NCI-H526 (cell line): ENCODE results near the gene CFAP68.
"Not testable (repeated sequence)": the region's sequence is repeated elsewhere in the genome, so short reads cannot be mapped to it uniquely, and the experiment has no call there.

ENCODE experiments used
- DNase-seq, 2 experiments: peaks; one replicate each; lab custom pipeline; 2025; lab: John Stamatoyannopoulos, UW

Gene CFAP68

GRCh38 chr11:111918390-111919256 is 39.3 kb downstream of the CFAP68 start, which contains the start of gene C11orf52:
TSS of gene C11orf52 (plus strand) at chr11:111918913. CDS start at chr11:111918973, 60 bp downstream.
- peak; percentile 99 to 100 for DNase-seq

- DNase-seq, result no peak
These were observed 41.6 kb downstream of the CFAP68 start for GRCh38 chr11:111920908-111921307.

GRCh38 chr11:111921541-111922230 is 42.3 kb downstream of the CFAP68 start:
- no peak for DNase-seq

DNA sequence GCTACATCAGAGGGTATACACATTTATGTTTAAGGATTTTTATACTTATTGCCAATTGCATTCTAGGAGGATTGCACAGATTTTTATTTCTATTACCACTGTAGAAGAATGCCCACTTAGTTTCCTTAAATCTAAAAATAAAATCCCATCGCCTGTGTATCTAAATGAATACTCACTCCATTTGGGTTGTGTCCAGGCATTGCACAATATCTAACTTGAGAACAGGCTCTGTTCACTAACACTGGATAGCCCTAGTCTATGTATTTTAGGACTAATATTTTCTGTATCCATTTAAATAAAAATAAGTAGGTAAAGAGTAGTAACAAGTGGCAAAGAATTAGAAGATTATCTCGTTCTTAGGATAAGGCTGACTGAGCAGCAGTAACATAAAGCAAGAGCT is 43.5 kb downstream of the CFAP68 start:
- DNase-seq, result no peak

DNA sequence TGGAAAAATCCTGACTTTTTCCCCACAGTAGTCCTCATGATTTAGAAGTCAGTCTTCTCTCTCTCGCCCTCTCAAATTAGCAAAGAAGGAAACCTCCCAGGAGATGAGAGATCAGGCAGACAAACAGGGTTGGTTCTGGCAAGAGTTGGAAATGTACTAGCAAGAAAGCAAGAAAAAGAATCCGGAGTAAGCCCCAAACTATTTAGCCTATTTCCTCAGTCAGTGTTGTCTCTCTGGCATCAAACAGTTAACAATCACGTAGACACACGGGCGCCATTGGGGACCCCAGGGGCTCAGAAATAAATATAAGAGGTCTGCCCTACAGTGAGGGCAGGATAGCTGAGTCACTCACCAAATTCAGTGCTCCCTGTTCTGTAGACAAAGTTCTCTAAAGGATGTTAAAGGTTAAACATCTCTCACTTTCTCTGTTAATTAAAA is 44.0 kb downstream of the CFAP68 start:
- no peak for DNase-seq

DNA sequence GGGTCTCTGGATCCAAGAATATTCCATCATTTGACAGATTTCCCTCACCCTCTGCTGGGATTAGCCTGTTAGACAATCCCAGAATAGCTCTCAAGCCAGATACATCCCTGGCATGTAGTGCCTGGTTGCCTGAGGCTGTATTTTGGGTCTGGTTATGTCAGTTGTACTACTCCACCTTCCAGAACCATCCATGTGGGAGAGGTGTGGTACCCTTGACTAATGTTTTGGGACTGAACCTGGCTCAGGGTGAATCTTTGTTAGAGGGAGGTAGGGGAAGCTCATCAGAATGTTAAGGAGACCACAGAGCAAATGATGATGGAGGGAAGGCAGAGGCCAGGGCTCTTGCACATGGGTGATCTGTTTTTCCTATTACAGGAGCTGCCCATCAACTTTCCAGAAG is 44.6 kb downstream of the CFAP68 start:
- no peak for DNase-seq

- DNase-seq, result no peak
These were observed 46.6 kb downstream of the CFAP68 start for GRCh38 chr11:111925953-111926352.

DNA sequence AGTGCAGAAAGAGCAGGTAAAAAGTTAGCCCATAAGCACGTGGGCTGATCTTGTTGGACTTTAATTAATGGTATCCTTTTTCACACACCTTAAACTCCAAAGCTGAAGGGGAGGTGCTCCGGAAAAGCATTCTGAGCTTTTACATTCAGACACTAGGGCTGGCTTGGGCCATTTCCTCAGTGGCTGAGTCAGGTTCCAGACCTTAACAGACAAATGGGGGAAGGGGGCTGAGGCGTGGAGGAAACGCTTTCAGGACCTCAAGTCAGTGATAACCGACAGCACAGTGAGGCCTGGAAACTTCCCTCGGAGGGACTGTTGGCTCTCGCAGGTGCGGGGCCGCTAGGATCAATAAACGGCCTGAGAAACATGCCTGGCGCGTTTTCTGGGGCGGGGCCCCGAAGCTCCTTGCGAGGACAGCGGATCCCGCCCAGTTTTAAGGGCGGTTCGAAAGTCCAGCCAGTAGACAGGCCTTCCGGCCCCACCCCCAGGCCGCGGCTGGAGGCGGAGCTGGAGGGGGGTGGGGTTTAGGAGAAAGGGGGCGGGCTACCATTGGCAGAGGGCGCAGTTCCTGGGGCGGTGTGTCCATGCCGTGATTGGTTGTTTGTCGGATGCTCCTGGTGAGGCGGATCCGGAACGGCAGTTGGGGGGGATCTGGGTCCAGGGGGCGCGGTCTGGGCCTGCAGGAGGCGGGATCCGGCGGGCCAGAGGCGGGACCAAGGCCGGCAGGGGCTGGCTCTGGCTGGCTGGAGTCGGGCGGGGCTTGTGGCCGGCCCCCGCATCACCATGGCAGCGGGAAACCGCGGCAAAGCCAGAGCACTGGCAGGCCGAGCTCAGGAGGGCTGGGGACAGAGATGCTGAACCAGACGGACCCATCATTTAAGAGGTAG is 47.4 kb downstream of the CFAP68 start:
- peak; percentile 97 to 100 for DNase-seq

- no peak for DNase-seq
These were observed 51.1 kb downstream of the CFAP68 start for GRCh38 chr11:111930472-111930871.

DNA sequence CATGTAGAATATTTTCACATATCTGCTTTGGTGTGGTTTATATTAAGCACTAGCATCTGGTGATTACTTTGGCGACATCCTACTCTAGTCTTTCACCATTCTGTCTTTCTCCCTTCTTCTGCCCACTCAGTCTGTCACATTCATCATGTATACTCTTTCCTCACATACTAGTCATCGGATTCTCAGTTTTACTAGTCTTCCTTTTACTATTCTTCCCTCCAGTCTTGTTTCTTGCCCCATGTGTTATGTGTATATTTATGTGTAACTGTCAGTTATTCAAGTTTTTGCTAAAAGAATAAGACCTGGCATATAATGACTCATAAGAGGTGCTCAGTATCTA is 53.2 kb downstream of the CFAP68 start:
- no peak for DNase-seq

GRCh38 chr11:111933176-111933575 is 53.8 kb downstream of the CFAP68 start:
- DNase-seq, result not testable (repeated sequence)

- no peak for DNase-seq
These were observed 54.5 kb downstream of the CFAP68 start for GRCh38 chr11:111933872-111934271.

- DNase-seq, result no peak
These were observed 55.0 kb downstream of the CFAP68 start for GRCh38 chr11:111934306-111934705.
